ENCODE data around the gene CTDSPL.

DNA sequence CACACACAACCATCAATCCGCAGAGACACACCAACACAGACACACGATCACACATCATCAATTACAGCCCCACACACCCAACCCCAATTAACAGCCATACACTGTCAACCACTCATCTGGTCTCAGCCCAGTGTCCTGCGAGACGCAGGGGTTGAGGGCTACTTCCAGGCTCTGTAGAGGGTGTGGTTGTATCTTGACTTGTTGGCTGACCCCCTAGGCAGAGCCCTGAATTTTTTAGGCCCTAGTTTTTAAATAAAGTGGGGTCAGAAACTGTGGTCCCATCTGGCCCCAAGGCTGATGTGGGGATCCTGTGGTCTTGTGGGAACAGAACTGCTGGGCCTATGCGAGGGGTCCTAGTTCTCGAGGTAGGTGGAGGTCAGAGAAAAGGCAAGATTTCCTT lies 138.2 kb downstream of the CTDSPL start:
- TF ChIP-seq, protein P1, sequence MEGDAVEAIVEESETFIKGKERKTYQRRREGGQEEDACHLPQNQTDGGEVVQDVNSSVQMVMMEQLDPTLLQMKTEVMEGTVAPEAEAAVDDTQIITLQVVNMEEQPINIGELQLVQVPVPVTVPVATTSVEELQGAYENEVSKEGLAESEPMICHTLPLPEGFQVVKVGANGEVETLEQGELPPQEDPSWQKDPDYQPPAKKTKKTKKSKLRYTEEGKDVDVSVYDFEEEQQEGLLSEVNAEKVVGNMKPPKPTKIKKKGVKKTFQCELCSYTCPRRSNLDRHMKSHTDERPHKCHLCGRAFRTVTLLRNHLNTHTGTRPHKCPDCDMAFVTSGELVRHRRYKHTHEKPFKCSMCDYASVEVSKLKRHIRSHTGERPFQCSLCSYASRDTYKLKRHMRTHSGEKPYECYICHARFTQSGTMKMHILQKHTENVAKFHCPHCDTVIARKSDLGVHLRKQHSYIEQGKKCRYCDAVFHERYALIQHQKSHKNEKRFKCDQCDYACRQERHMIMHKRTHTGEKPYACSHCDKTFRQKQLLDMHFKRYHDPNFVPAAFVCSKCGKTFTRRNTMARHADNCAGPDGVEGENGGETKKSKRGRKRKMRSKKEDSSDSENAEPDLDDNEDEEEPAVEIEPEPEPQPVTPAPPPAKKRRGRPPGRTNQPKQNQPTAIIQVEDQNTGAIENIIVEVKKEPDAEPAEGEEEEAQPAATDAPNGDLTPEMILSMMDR (IDR thresholded peaks at IDR 0.05): no peak
- no peak for TF ChIP-seq EZH2 (IDR thresholded peaks at IDR 0.05)
- TF ChIP-seq EZH2phosphoT487 (IDR thresholded peaks at IDR 0.05): no peak

Measured in neural progenitor cell (in vitro differentiated cells).